Measurements from ENCODE around the gene CAPN8.
A peak's percentile ranks its signal among the peaks of the same experiment; 100 is the strongest.

CAPN8 gene
- total RNA-seq: 0.35 to 0.87 (median 0.39) reads per million in 3 donors

- Histone ChIP-seq H3K27ac (ENCODE audit: insufficient read depth, low read length, poor library complexity, severe bottlenecking) (no peak within 1 kb of the TSS), H3K4me1 (ENCODE audit: control insufficient read depth, insufficient read depth, low read length, poor library complexity, severe bottlenecking) (no peaks in the 10 kb centered on the region), H3K36me3 (ENCODE audit: control insufficient read depth, insufficient read depth, low read length) (no peaks in the 10 kb centered on the region), H3K27me3 (replicated peaks; ENCODE audit: control insufficient read depth, insufficient read depth, low read length, poor library complexity, severe bottlenecking) (no peaks in the 10 kb centered on the region), H3K4me3 (ENCODE audit: insufficient read depth, low read depth, low read length, poor library complexity, severe bottlenecking) (no peak within 1 kb of the TSS), H3K9me3 (ENCODE audit: control insufficient read depth, low read length) (no peaks in the 10 kb centered on the region)
- no peak for DNase-seq
Observed at GRCh38 chr1:223665592-223666312, at the start of gene CAPN8. TSS of gene CAPN8 (minus strand) at chr1:223665701. CDS start at chr1:223665646, 55 bp downstream.

- Histone ChIP-seq H3K4me3 (ENCODE audit: insufficient read depth, low read depth, low read length, poor library complexity, severe bottlenecking) (peak overlapping the region; percentile 0), H3K27me3 (replicated peaks; ENCODE audit: control insufficient read depth, insufficient read depth, low read length, poor library complexity, severe bottlenecking) (no peaks in the 10 kb centered on the region), H3K27ac (ENCODE audit: insufficient read depth, low read length, poor library complexity, severe bottlenecking) (peak overlapping the region; percentile 94), H3K36me3 (ENCODE audit: control insufficient read depth, insufficient read depth, low read length) (peaks cover 18% of the 10 kb centered on the region), H3K9me3 (ENCODE audit: control insufficient read depth, low read length) (no peaks in the 10 kb centered on the region), H3K4me1 (ENCODE audit: control insufficient read depth, insufficient read depth, low read length, poor library complexity, severe bottlenecking) (peaks cover 64% of the 10 kb centered on the region)
- DNase-seq: no peak
Observed at GRCh38 chr1:223714849-223715603, 49.5 kb upstream of the CAPN8 start.

- Histone ChIP-seq H3K4me3 (ENCODE audit: insufficient read depth, low read depth, low read length, poor library complexity, severe bottlenecking) (peak overlapping the region; percentile 0), H3K4me1 (ENCODE audit: control insufficient read depth, insufficient read depth, low read length, poor library complexity, severe bottlenecking) (peaks cover 64% of the 10 kb centered on the region), H3K27ac (ENCODE audit: insufficient read depth, low read length, poor library complexity, severe bottlenecking) (peak overlapping the region; percentile 94), H3K27me3 (replicated peaks; ENCODE audit: control insufficient read depth, insufficient read depth, low read length, poor library complexity, severe bottlenecking) (no peaks in the 10 kb centered on the region), H3K9me3 (ENCODE audit: control insufficient read depth, low read length) (no peaks in the 10 kb centered on the region), H3K36me3 (ENCODE audit: control insufficient read depth, insufficient read depth, low read length) (peaks cover 11% of the 10 kb centered on the region)
- DNase-seq: no peak
Observed at GRCh38 chr1:223714421-223714724, 48.9 kb upstream of the CAPN8 start.

DNA sequence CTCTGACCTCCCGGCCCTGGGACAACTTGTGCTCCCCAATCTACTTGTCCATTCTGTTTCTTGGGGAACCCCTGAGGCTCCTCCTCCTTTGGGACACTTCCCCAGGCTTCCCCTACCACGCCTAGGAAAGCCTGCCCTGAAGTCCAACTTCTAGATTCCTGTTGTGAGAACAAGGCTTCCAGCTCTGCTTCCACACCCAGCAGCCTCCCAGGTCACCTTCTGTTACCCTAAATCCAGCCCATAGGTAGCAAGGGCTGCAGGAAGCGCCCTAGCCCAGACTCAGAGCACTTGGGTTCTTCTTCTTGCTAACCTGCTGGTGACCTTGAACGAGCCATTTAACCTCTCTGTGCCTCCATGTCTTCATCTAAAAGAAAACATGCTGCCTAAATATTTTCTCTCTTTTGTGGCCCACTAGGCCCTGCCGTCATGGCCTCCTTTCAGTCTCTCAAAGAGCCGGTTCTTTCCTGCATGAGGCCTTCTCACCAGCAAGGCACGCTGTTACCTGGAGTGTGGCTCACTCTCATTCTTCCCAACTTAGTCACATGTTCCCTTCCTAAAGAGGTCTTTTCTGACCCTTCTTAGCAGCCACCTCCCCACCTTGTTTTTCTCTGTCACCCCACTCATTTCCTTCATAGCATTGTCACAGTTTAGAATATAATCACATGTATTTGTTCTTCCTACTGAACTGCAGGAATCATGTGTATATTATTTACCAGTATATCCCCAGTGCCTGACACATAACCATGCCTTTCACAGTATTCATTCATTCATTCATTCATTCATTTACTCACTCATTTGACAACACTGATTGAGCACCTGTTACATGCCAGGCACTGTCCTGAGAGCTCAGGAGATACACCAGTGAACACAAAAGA lies 48.3 kb upstream of the CAPN8 start:
- Histone ChIP-seq H3K9me3 (ENCODE audit: control insufficient read depth, low read length) (no peaks in the 10 kb centered on the region), H3K36me3 (ENCODE audit: control insufficient read depth, insufficient read depth, low read length) (peaks cover 5% of the 10 kb centered on the region), H3K4me1 (ENCODE audit: control insufficient read depth, insufficient read depth, low read length, poor library complexity, severe bottlenecking) (peaks cover 64% of the 10 kb centered on the region), H3K4me3 (ENCODE audit: insufficient read depth, low read depth, low read length, poor library complexity, severe bottlenecking) (peak overlapping the region; percentile 66), H3K27ac (ENCODE audit: insufficient read depth, low read length, poor library complexity, severe bottlenecking) (peak overlapping the region; percentile 94), H3K27me3 (replicated peaks; ENCODE audit: control insufficient read depth, insufficient read depth, low read length, poor library complexity, severe bottlenecking) (no peaks in the 10 kb centered on the region)
- no peak for DNase-seq

- peaks cover 57% of the 10 kb centered on the region for H3K4me1 ChIP-seq (ENCODE audit: control insufficient read depth, insufficient read depth, low read length, poor library complexity, severe bottlenecking)
Observed at GRCh38 chr1:223712850-223713474, 47.5 kb upstream of the CAPN8 start.

DNA sequence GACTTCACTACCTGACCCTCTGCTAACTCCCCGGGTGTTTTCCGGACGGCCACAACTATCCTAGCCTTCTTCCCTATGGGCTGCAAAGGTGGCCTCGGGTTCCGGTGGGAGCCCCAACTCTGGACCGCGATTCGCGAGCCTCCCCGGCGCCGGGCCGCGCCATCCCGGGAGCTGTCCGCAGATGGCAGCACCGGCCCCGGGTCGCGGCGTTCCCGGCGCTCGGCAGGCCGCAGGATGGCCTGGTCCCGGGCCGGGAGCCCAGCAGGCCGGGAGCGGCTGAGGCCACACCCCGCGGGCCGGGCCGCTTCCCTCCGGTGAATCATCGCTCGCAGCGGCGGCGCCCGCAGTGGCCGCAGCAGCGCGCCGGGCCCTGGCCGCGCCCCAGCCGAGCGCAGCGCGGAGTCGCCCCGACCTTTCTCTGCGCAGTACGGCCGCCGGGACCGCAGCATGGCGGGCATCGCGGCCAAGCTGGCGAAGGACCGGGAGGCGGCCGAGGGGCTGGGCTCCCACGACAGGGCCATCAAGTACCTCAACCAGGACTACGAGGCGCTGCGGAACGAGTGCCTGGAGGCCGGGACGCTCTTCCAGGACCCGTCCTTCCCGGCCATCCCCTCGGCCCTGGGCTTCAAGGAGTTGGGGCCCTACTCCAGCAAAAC lies 46.8 kb upstream of the CAPN8 start, which contains the start of gene CAPN2:
TSS of gene CAPN2 (plus strand) at position 346 of the 656 bp plus-strand sequence. CDS start at position 448, 102 bp downstream.
- H3K36me3 ChIP-seq (ENCODE audit: control insufficient read depth, insufficient read depth, low read length): no peaks in the 10 kb centered on the region
- peak within 1 kb of the TSS; percentile 66 for H3K4me3 ChIP-seq (ENCODE audit: insufficient read depth, low read depth, low read length, poor library complexity, severe bottlenecking)
- no peaks in the 10 kb centered on the region for H3K9me3 ChIP-seq (ENCODE audit: control insufficient read depth, low read length)
- H3K27ac ChIP-seq (ENCODE audit: insufficient read depth, low read length, poor library complexity, severe bottlenecking): peak within 1 kb of the TSS; percentile 94
- no peaks in the 10 kb centered on the region for H3K27me3 ChIP-seq (replicated peaks; ENCODE audit: control insufficient read depth, insufficient read depth, low read length, poor library complexity, severe bottlenecking)
- H3K4me1 ChIP-seq (ENCODE audit: control insufficient read depth, insufficient read depth, low read length, poor library complexity, severe bottlenecking): peaks cover 50% of the 10 kb centered on the region
- DNase-seq: peak; percentile 47 to 55 (median 53)

More at GRCh38 chr1:223712850-223713474, 47.5 kb upstream of the CAPN8 start:
- Histone ChIP-seq H3K4me3 (ENCODE audit: insufficient read depth, low read depth, low read length, poor library complexity, severe bottlenecking) (peak overlapping the region; percentile 66), H3K27ac (ENCODE audit: insufficient read depth, low read length, poor library complexity, severe bottlenecking) (peak overlapping the region; percentile 94), H3K27me3 (replicated peaks; ENCODE audit: control insufficient read depth, insufficient read depth, low read length, poor library complexity, severe bottlenecking) (no peaks in the 10 kb centered on the region), H3K36me3 (ENCODE audit: control insufficient read depth, insufficient read depth, low read length) (no peaks in the 10 kb centered on the region), H3K9me3 (ENCODE audit: control insufficient read depth, low read length) (no peaks in the 10 kb centered on the region)
- DNase-seq: peak; percentile 22 to 43 (median 27)

GRCh38 chr1:223711747-223712193 lies 46.3 kb upstream of the CAPN8 start:
- peak overlapping the region; percentile 66 for H3K4me3 ChIP-seq (ENCODE audit: insufficient read depth, low read depth, low read length, poor library complexity, severe bottlenecking)
- H3K4me1 ChIP-seq (ENCODE audit: control insufficient read depth, insufficient read depth, low read length, poor library complexity, severe bottlenecking): peaks cover 45% of the 10 kb centered on the region
- no peaks in the 10 kb centered on the region for H3K27me3 ChIP-seq (replicated peaks; ENCODE audit: control insufficient read depth, insufficient read depth, low read length, poor library complexity, severe bottlenecking)
- H3K9me3 ChIP-seq (ENCODE audit: control insufficient read depth, low read length): no peaks in the 10 kb centered on the region
- H3K36me3 ChIP-seq (ENCODE audit: control insufficient read depth, insufficient read depth, low read length): no peaks in the 10 kb centered on the region
- peak overlapping the region; percentile 94 for H3K27ac ChIP-seq (ENCODE audit: insufficient read depth, low read length, poor library complexity, severe bottlenecking)
- no peak for DNase-seq

DNA sequence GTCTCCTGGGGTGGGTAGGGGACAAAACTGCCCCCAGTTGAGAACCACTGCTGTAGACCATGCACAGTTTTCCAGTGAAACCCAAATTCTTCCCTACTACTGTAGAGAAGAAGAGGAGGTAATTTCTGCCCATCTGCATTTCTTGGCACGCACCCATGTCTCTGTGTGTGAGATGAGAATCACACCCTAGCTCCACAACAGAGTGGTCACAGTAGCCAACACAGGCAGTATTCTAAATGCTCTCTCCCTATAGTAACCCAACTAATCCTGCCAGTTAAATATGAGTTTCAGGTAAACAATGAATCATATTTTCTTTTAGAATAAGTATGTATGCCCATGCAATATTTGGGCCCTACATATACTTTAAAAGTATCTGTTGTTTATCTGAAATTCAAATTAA lies 45.7 kb upstream of the CAPN8 start:
- H3K9me3 ChIP-seq (ENCODE audit: control insufficient read depth, low read length): no peaks in the 10 kb centered on the region
- no peaks in the 10 kb centered on the region for H3K36me3 ChIP-seq (ENCODE audit: control insufficient read depth, insufficient read depth, low read length)
- no peak for DNase-seq
- peak overlapping the region; percentile 94 for H3K27ac ChIP-seq (ENCODE audit: insufficient read depth, low read length, poor library complexity, severe bottlenecking)
- H3K4me3 ChIP-seq (ENCODE audit: insufficient read depth, low read depth, low read length, poor library complexity, severe bottlenecking): no peak overlapping the region
- no peaks in the 10 kb centered on the region for H3K27me3 ChIP-seq (replicated peaks; ENCODE audit: control insufficient read depth, insufficient read depth, low read length, poor library complexity, severe bottlenecking)
- H3K4me1 ChIP-seq (ENCODE audit: control insufficient read depth, insufficient read depth, low read length, poor library complexity, severe bottlenecking): peaks cover 39% of the 10 kb centered on the region

Measured in effector memory CD4-positive, alpha-beta T cell (primary cell).